ENCODE data around the gene HSPA1A.
"Not testable (repeated sequence)": the region's sequence is repeated elsewhere in the genome, so short reads cannot be mapped to it uniquely, and the experiment has no call there.

The HSPA1A gene

DNA sequence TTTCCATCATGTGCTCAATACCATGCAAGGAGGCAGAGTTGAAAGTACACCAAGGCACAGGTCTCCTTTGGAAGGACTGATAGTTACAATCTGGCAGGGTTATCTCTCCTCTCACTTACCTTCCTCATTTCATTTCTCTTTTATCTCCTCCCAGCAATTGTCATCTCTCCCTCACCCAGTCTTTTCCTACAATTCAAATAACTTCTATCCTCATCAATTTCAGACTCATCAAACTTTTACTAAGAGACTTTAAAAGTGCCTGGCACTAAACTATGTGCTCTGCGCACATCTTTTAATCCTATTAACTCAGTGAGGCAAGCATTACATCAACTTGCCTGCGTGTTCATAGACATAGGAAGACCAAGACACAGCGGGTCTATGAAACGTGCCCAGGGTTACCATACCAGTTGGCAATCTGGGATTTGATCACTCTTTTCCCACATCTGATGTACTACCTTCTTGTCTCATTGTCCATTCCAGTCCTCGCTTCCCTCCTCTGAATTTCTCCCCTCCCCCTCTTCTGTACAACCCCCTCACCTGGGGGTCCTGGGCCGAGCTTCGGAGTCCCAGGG lies 21.0 kb upstream of the HSPA1A start:
- Histone ChIP-seq H3K4me2 (peak overlapping the region; percentile 93), H3K4me1 (peaks cover 78% of the 10 kb centered on the region), H3K9me3 (no peaks in the 10 kb centered on the region), H3K27ac (peak overlapping the region; percentile 100), H3K4me3 (peak overlapping the region; percentile 95), H4K20me1 (no peaks in the 10 kb centered on the region), H3K27me3 (no peaks in the 10 kb centered on the region), H3K9ac (peak overlapping the region; percentile 99), H3K36me3 (peaks cover 48% of the 10 kb centered on the region)
- no peak for TF ChIP-seq Cebpa-rat (IDR thresholded peaks at IDR 0.05)

DNA sequence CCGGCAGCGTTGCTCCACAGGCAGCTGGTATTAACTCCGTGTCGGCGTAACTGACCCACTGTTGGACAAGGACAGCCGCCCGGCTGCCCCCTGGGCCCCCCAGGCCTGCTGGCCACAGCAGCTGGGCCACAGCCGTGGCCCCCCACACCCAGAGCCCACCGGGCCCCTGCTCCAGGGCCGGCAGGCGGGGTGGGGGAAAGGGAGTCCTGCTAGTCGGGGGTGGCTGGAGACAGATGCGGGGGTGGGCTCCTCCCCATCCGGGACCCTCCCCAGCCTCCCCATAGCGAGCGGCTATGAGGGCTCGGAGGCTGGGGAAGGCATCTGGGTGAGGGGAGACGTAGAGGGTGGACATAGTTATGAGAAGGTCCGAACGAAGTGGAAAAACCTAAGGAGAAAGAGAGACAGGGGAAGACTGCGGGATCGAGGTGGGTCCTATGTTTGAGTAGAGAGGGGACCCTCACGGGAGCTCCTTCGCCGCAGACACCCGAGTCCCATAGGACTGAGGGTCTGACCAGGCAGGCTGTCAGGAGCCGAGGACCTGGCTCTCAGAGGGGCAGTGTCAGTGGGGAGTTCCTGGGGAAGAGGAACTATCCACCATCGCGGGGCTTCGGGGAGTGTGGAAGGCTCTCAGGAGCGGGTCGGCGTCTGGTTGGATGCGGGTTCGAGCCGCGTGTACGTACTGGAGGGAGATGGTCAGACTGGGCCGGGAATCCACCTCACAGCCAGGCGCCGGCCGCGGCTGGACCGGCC lies 20.3 kb upstream of the HSPA1A start:
- peak overlapping the region; percentile 100 for H3K27ac ChIP-seq
- H3K36me3 ChIP-seq, result peaks cover 48% of the 10 kb centered on the region
- H3K9me3 ChIP-seq, result no peaks in the 10 kb centered on the region
- H3K4me1 ChIP-seq, result peaks cover 76% of the 10 kb centered on the region
- H3K9ac ChIP-seq, result peak overlapping the region; percentile 99
- no peaks in the 10 kb centered on the region for H4K20me1 ChIP-seq
- TF ChIP-seq Cebpa-rat (IDR thresholded peaks at IDR 0.05), result no peak
- peak overlapping the region; percentile 95 for H3K4me3 ChIP-seq
- peak overlapping the region; percentile 93 for H3K4me2 ChIP-seq
- H3K27me3 ChIP-seq, result no peaks in the 10 kb centered on the region

DNA sequence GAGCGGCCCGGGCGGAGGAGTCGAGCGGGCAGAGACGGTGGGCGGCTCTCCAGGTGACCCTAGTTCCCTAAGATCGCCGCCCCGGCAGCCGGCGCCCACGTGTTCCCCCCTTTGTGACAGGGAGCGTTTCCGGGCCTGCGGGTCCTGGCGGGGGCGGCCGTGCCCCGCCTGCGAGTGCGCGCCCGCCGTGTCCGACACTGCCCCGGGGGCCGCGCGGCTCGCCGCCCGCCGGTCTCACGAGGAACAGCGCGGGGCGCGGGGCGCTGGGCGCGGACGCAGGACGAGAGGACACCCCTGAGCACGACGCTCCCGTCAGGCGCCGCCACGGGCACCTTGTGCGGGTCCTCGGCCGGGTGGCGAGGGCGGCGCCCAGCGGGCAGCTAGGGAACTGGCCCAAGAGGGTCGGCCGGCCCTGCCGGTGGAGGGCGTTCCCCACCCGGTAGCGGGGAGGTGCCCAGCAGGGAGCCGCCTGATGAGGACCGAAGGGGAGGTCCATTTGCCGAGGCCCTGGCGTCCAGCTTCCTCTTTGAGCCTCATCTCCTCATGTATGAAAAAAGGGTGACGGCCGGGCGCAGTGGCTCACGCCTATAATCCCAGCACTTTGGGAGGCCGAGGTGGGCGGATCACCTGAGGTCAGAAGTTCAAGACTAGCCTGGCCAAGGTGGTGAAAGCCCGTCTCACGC lies 19.6 kb upstream of the HSPA1A start, which contains the start of gene VARS1:
Gene VARS1 (minus strand): TSS at position 137 of the 683 bp plus-strand sequence. CDS start 535 bp downstream, outside the sequence.
- Histone ChIP-seq H3K27me3 (no peaks in the 10 kb centered on the region), H3K4me3 (peak within 1 kb of the TSS; percentile 95), H3K9me3 (no peaks in the 10 kb centered on the region), H3K27ac (peak within 1 kb of the TSS; percentile 100), H3K4me1 (peaks cover 75% of the 10 kb centered on the region), H3K9ac (peak within 1 kb of the TSS; percentile 99), H4K20me1 (no peaks in the 10 kb centered on the region), H3K36me3 (peaks cover 48% of the 10 kb centered on the region), H3K4me2 (peak within 1 kb of the TSS; percentile 93)
- TF ChIP-seq Cebpa-rat (IDR thresholded peaks at IDR 0.05), result no peak

- Histone ChIP-seq H3K36me3 (peaks cover 48% of the 10 kb centered on the region), H4K20me1 (no peaks in the 10 kb centered on the region), H3K9ac (0 out of 2 replicates have a peak overlapping the region, but pooled peaks have one; percentile 59), H3K4me3 (no peak overlapping the region), H3K4me1 (peaks cover 63% of the 10 kb centered on the region), H3K9me3 (no peaks in the 10 kb centered on the region), H3K4me2 (peak overlapping the region; percentile 93), H3K27me3 (no peaks in the 10 kb centered on the region), H3K27ac (peak overlapping the region; percentile 100)
- TF ChIP-seq Cebpa-rat (IDR thresholded peaks at IDR 0.05), result no peak
Observed at GRCh38 chr6:31796993-31797385, 18.4 kb upstream of the HSPA1A start.

GRCh38 chr6:31797588-31797987 lies 17.8 kb upstream of the HSPA1A start:
- Histone ChIP-seq H3K9ac (peak overlapping the region; percentile 59), H3K4me2 (peak overlapping the region; percentile 93), H3K4me3 (peak overlapping the region; percentile 36; the same call in 1 of the 2 replicates)

GRCh38 chr6:31799781-31800180 lies 15.6 kb upstream of the HSPA1A start:
- H3K27me3 ChIP-seq, result no peaks in the 10 kb centered on the region
- H3K4me2 ChIP-seq, result no peak overlapping the region
- H3K9ac ChIP-seq, result no peak overlapping the region
- no peaks in the 10 kb centered on the region for H4K20me1 ChIP-seq
- no peak for TF ChIP-seq Cebpa-rat (IDR thresholded peaks at IDR 0.05)
- H3K27ac ChIP-seq, result no peak overlapping the region
- no peaks in the 10 kb centered on the region for H3K9me3 ChIP-seq
- H3K36me3 ChIP-seq, result peaks cover 64% of the 10 kb centered on the region
- H3K4me3 ChIP-seq, result no peak overlapping the region
- peaks cover 53% of the 10 kb centered on the region for H3K4me1 ChIP-seq

More at GRCh38 chr6:31797588-31797987, 17.8 kb upstream of the HSPA1A start:
- Histone ChIP-seq H3K27ac (peak overlapping the region; percentile 100), H4K20me1 (no peaks in the 10 kb centered on the region), H3K27me3 (no peaks in the 10 kb centered on the region), H3K9me3 (no peaks in the 10 kb centered on the region), H3K4me1 (peaks cover 57% of the 10 kb centered on the region), H3K36me3 (peaks cover 48% of the 10 kb centered on the region)
- TF ChIP-seq Cebpa-rat (IDR thresholded peaks at IDR 0.05), result no peak

GRCh38 chr6:31801031-31801927 lies 14.1 kb upstream of the HSPA1A start:
- peaks cover 62% of the 10 kb centered on the region for H3K4me1 ChIP-seq
- H4K20me1 ChIP-seq, H3K4me3 ChIP-seq, H3K9me3 ChIP-seq, H3K27ac ChIP-seq, H3K9ac ChIP-seq, H3K27me3 ChIP-seq, H3K4me2 ChIP-seq: not testable (repeated sequence)
- H3K36me3 ChIP-seq, result peaks cover 71% of the 10 kb centered on the region

DNA sequence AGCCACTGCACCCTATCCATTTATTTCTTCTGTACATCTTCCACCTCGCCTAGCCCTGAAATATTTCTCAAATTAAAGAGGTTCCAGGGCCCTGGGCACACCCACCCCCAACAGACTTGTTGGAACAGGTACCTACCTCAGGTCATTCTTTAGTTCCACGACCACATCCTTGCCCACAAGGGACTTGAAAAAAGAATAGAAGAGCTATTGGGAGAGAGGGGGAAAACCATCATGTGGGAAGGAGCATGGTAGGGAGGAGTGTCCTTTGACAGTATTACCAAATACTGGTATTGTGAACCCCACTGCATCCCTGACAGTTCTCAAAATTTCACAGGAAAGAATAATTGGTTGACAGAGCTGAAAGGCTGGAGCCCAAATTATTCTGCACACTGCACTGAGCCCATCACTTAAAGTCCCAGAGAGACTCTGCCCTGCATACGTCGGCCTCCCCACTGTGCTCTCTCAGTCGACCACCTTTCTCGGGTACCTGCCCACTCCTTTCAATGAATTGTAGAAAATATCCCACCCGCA lies 9.3 kb upstream of the HSPA1A start:
- Histone ChIP-seq H4K20me1 (no peaks in the 10 kb centered on the region), H3K36me3 (peaks cover 45% of the 10 kb centered on the region), H3K4me2 (peak overlapping the region; percentile 93), H3K4me3 (peak overlapping the region; percentile 78), H3K27me3 (no peaks in the 10 kb centered on the region), H3K9me3 (no peaks in the 10 kb centered on the region), H3K4me1 (peaks cover 35% of the 10 kb centered on the region), H3K27ac (peak overlapping the region; percentile 92), H3K9ac (peak overlapping the region; percentile 88)
- no peak for TF ChIP-seq Cebpa-rat (IDR thresholded peaks at IDR 0.05)
